GM12874 (cell line): ENCODE measurements around the gene FPR3.

ENCODE experiments used
- CTCF ChIP-seq: IDR thresholded peaks from 2 replicates; pipeline ENCODE4 v1.5.1; 2011; ENCODE audit warnings: low read depth, mild to moderate bottlenecking, control low read depth, low read length, moderate library complexity; ENCODE audit not compliant: insufficient read depth

FPR3 gene

GRCh38 chr19:51777570-51778462 is 17.1 kb upstream of the FPR3 start:
- TF ChIP-seq CTCF, result peak; percentile 55

- no peak for TF ChIP-seq CTCF
Observed at GRCh38 chr19:51779181-51779580, 15.8 kb upstream of the FPR3 start.

- TF ChIP-seq CTCF, result no peak
Observed at GRCh38 chr19:51779703-51780102, 15.3 kb upstream of the FPR3 start.

- TF ChIP-seq CTCF, result no peak
Observed at GRCh38 chr19:51780270-51780669, 14.7 kb upstream of the FPR3 start.

- TF ChIP-seq CTCF, result no peak
Observed at GRCh38 chr19:51781999-51782398, 13.0 kb upstream of the FPR3 start.

GRCh38 chr19:51783372-51783771 is 11.6 kb upstream of the FPR3 start:
- no peak for TF ChIP-seq CTCF

- no peak for TF ChIP-seq CTCF
Observed at GRCh38 chr19:51784109-51784785, 10.7 kb upstream of the FPR3 start.
